GM19351 (cell line): ENCODE measurements around the gene IGFBP2.

Experiments
- ATAC-seq: cut with Tn5 transposase; IDR thresholded peaks from one replicate; pipeline ENCODE4 v1.9.1; 2021; ENCODE audit warnings: mild to moderate bottlenecking, moderate library complexity; ENCODE audit not compliant: unreplicated experiment

Gene IGFBP2

DNA sequence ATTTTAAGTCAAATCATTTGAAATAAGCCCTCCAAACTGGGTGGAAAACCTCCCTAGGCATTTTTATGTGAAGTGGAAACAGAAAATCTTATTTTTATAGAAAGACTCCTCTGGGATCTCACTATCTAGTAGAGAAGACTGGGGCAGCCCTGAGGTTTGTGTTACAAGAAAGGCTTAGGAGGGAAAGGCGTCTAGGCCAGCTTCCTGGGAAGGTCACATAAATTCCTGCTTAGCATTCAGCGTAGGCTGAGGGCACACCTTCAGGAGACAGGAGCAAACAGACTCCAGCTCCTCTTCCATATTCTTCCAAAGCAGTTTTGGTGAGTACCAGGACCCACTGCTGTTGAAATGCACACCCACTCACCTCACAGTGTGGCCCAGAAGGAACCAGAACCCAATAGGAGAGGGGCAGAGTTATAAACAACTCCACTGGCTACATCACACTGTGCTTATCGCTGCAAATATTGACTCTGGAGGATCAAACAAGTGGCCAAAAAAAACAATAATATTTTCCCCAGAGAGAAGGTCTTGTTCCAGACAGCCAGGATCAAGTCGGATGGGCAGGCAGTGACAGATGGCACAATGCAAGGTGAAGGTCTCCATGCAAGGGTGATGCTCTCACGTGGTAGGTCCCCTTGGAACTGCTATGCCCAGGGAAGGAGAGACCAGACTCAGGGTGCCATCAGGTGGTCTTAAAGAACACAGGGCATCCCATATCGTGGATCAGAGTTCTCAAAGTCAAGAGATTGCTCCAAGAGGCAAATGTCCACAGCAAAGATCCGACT lies 17.7 kb upstream of the IGFBP2 start:
- no peak for ATAC-seq

GRCh38 chr2:216616083-216616678 lies 17.0 kb upstream of the IGFBP2 start:
- no peak for ATAC-seq

DNA sequence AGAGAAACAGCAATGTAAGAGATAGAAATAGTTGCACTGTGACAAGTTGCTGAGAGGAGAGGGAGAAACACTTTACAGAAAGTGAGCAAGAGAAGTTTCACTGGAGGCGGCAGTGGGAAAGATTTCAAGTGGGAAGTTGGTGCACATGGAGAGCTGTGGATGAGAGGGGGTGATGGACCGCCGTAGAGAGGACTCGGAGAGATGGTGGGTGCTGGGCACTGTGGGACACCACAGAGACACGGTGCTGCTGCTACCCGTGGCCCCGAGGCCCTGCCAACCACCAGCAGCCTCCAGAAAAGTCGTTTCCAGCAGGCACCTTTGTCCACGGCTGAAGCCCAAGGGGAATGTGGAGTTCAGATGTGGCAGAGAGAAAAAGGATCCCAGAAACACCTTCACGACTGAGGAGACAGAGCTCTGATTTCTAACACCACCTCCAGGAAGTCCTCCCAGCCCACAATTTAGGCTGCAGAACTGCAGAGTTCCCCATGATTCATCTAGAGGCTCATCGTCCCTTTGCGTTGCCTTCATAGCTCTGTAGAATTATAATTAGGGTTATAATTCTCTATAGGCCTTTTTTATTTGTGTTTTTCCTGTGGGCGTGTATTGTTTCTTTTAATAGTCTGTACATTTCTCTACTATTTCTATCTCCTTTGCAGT lies 15.9 kb upstream of the IGFBP2 start:
- ATAC-seq, result no peak

- ATAC-seq, result no peak
Measured at GRCh38 chr2:216618785-216619184, 14.4 kb upstream of the IGFBP2 start.

- no peak for ATAC-seq
Measured at GRCh38 chr2:216619411-216620393, 13.5 kb upstream of the IGFBP2 start.

GRCh38 chr2:216620786-216621185 lies 12.4 kb upstream of the IGFBP2 start:
- ATAC-seq, result no peak

DNA sequence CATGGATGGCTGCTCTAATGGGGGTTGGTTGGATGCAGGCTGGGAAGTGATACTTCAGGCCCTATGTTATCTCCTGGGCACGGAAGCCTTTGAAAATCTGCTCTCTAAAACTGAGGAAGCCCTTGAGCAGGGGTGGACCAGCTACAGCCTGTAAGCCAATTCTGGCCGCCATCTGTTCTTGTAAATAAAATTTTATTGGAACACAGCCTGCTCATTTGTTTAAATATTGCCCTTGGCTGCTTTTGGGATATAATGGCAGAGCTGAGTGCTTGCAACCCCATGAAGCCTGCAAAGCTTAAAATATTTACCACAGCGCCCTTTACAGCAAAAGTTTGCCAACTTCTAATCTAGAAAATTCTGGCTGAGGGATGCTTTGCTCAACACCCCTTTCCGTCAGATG lies 11.9 kb upstream of the IGFBP2 start:
- no peak for ATAC-seq

GRCh38 chr2:216622526-216622925 lies 10.7 kb upstream of the IGFBP2 start:
- ATAC-seq, result no peak

GRCh38 chr2:216624251-216624650 lies 9.0 kb upstream of the IGFBP2 start:
- no peak for ATAC-seq

GRCh38 chr2:216626168-216626874 lies 6.9 kb upstream of the IGFBP2 start:
- no peak for ATAC-seq

DNA sequence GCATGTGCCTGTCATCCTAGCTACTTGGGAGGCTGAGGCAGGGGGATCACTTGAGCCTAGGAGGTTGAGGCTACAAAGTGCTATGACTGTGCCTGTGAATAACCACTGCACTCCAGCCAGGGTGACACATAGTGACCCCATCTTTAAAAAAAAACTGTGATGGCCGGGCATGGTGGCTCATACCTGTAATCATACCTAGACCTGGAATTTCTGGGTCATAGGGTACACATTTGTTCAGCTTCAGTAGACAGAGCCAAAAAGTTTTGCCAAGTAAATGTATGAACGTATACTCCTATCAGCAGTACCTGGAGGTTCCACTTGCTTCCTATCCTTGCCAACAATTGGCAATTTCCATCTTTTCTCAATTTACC lies 6.4 kb upstream of the IGFBP2 start:
- no peak for ATAC-seq

DNA sequence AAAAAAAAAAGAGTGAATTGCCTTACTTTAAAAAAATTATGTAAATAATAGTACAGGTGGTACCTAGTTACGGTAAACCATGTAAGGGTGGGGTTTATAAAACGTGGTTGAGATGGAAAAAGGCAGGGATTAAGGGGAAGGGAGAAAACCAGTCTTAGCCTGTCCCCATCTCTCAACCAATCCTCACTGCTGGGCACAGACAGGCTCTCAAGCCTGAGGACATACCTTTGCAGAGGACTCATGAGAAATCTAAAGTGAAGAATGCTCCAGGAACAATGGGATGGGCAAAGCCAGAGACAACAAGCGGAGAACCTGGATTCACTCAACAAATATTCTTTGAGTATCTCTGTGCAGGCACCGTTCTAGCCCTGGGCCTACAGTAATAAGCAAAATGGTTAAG lies 3.4 kb upstream of the IGFBP2 start:
- ATAC-seq, result no peak

DNA sequence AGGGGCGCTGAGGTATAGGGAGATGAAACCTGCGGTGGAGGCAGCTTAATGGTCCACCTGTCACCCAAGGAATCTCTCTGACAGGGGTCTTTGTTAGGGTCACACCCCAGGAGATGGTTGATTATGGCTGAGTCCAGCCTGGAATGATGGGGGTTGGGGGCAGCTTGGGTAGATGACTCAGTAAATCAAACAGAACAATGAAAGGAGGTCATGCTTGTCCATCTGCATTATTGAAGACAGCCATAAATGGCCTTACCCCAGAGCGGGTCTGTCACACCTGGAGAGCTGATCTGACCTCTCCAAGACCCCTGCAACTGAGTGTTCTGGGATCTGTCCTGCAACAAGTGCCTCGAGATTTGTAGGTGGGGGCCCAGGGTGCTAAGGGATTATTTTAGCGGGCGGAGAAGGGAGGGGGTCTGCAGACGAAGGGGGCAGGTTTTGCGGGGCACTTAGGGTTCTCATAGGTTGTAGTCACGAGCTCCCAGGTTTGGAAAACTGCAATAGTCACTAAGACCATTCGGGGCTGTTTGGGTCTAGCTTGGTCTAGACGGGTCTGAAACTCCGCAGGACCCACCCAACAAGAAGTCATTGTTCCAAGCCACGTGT lies 771 bp upstream of the IGFBP2 start:
- ATAC-seq, result no peak

DNA sequence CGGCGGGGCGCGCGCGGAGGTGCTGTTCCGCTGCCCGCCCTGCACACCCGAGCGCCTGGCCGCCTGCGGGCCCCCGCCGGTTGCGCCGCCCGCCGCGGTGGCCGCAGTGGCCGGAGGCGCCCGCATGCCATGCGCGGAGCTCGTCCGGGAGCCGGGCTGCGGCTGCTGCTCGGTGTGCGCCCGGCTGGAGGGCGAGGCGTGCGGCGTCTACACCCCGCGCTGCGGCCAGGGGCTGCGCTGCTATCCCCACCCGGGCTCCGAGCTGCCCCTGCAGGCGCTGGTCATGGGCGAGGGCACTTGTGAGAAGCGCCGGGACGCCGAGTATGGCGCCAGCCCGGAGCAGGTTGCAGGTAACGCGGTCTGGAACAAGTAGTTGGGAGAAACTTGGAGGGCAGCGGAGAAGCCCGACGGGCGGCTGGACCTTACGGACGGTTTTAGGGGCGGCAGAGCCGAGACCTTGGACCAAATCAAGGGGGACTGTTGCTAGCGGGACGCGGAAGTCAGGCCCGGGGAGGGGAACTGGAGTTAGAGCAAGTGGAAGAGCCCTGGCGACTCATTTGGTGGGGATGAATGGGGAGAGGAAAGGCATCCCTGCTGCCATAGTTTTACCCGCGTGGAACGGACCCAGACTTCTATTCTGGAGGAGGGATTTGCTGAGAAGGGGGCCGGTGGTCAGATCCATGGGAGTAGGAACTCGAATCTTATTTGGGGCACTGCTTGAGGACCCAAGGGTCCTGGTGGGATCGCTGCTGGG lies 573 bp downstream of the IGFBP2 start:
- no peak for ATAC-seq

DNA sequence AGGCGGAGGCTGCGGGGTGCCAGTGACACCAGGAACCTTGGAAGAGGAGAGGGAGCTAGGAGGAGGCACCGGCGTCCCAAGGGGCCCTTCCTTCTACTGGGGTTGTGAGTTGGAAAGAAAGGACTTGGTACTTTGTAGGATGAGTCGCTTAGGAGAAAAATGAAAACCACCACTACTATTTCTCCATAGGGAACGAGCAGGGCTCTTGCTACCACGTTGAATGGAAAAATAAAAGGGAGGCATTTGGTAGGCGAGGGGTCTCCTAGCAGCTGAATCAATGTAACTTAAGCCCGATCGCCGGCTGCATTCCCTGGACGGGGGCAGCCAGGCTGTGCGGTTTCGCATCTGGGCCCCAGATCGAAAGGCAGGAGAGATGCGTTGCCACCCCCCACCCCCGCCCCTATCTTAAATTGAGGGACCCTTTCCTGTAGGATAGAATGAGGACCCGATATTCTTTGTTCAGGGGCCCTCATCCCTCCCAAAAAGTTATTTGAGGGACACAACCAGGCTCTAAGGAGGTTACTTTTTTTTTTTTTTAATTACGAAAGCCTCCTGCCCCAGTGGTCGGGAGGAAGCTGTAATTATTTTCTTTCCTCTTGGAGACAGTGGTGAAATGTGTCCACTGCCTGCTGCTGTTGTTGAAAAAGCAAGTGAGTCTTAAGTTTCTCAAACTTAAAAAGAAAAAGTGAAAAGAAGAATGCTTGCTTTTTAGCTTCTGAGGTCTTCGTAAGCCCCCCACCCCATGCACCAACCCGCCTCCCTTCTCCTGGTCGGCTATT lies 1.3 kb downstream of the IGFBP2 start:
- ATAC-seq, result no peak

DNA sequence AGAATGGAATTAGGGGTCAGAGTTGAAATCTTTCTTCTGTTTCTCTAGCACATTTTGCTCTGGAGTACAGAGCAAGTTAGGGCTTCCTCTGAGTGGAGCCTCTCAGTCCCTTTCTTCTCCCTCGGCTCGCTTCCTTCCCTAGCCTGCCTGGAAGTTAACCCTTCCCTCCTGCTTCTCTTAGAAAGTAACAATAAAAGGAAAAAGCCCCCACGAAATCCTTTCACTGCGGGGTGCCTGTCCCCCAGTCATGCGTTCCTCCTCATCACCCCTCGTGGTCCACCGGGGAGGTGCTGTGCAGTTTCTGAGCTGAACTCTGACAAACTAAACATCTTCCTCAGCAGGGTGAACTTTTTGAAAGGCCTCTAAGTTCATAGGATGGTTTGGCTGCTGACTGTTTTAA lies 2.0 kb downstream of the IGFBP2 start:
- ATAC-seq, result no peak

GRCh38 chr2:216635701-216636550 lies 2.7 kb downstream of the IGFBP2 start:
- ATAC-seq, result no peak
